ENCODE data around the gene TMA7B.
"Not testable (repeated sequence)": the region's sequence is repeated elsewhere in the genome, so short reads cannot be mapped to it uniquely, and the experiment has no call there.

Gene TMA7B

DNA sequence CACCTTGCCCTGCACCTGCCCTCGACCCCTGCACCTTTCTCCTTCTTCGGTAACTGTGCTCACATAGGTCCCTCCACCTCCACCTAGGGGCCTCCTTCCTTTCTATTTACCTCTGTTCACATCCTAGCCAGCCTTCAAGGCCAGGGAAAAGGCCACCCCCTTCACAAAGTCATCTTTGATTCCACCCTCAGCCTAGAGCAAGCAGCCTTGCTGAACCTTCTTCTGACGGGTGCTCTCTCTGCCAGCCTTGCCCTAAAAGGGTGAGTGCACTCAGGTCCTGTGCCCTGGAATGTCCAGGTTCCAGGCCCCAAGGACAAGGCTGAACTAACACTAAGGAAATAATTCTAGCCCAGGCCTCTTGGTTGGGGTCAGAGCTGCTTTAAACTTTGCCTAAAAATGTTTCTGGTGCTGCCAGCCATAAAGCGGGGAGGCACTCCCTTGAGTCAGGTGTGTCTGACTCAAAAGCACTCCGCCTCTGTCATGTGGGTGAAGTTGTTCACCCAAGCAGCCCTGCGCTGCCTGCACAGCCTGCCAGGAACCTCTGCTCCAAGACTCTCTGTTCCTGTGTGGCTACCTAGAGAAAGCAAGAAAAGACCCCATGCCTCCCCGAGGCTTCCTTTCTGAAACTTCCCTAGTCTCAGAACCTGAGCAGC, 25.3 kb downstream of the TMA7B start:
- in situ Hi-C loops (cut with MboI; ENCODE audit: low sequenced_read_pairs, unreplicated experiment): no loop called here
- TF ChIP-seq, protein P1, sequence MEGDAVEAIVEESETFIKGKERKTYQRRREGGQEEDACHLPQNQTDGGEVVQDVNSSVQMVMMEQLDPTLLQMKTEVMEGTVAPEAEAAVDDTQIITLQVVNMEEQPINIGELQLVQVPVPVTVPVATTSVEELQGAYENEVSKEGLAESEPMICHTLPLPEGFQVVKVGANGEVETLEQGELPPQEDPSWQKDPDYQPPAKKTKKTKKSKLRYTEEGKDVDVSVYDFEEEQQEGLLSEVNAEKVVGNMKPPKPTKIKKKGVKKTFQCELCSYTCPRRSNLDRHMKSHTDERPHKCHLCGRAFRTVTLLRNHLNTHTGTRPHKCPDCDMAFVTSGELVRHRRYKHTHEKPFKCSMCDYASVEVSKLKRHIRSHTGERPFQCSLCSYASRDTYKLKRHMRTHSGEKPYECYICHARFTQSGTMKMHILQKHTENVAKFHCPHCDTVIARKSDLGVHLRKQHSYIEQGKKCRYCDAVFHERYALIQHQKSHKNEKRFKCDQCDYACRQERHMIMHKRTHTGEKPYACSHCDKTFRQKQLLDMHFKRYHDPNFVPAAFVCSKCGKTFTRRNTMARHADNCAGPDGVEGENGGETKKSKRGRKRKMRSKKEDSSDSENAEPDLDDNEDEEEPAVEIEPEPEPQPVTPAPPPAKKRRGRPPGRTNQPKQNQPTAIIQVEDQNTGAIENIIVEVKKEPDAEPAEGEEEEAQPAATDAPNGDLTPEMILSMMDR (IDR thresholded peaks at IDR 0.05; ENCODE audit: borderline replicate concordance, control extremely low read depth, extremely low read depth, insufficient read depth, missing control alignments): no peak
- DNase-seq (ENCODE audit: low spot score): no peak

DNA sequence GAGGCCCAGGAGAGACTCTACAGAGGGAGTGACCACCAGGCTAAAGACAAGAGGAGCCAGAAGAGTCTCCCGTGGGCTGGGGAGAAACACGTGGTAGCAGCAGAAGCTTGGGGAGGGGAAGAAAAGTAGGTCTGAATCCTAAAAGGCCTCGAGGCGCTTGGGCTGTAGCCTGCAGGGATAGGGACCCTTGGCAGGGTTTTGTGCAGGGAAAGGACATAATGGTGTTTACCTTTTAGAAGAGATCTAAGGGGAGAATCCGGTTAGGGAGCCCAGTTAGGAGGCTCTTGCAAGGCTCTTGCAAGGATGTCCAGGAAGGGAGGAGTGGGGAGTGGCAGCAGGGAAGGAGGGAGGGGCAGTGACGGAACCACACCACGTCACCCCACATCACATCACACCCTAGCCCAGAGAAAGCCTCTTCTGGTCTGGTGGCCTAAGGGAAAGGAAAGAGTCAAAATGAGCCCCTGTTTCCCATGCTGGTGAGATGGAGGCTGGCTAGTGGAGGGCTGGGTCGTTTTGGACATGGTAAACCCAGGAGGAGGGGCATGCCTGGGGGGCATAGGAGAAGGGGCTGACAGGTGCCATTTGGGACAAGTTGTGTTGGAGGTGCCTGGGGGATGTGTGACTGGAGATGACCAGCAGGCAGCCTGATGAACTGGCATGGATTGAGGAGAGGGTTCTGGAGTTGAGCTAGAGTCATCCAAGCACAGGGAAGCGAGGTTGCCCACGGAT, 28.4 kb downstream of the TMA7B start:
- TF ChIP-seq, protein P1 (IDR thresholded peaks at IDR 0.05; ENCODE audit: borderline replicate concordance, control extremely low read depth, extremely low read depth, insufficient read depth, missing control alignments): no peak
- in situ Hi-C loops (cut with MboI; ENCODE audit: low sequenced_read_pairs, unreplicated experiment): no loop called here
- DNase-seq (ENCODE audit: low spot score): no peak

DNA sequence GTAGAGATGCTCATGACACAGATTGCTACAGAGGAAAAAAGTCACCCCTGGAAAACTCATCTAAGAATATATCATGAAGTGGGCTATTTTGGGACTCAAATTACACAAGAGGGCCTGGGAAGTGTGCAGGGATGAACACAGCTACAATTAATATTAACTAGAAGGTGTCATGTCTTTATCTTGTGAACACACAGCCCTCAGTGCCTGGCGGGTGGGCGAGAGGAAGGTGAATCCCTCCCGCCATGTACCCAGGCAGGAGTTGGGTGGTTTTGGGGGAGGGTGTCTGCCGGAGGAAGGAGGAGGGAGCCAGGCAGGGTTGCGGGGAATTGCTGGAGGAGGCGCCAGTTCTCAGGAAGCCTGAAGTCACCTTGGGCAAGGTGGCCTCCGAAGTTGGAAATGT, 29.4 kb downstream of the TMA7B start:
- no peak for DNase-seq (ENCODE audit: low spot score)
- in situ Hi-C loops (cut with MboI; ENCODE audit: low sequenced_read_pairs, unreplicated experiment): no loop called here
- TF ChIP-seq, protein P1 (IDR thresholded peaks at IDR 0.05; ENCODE audit: borderline replicate concordance, control extremely low read depth, extremely low read depth, insufficient read depth, missing control alignments): no peak

DNA sequence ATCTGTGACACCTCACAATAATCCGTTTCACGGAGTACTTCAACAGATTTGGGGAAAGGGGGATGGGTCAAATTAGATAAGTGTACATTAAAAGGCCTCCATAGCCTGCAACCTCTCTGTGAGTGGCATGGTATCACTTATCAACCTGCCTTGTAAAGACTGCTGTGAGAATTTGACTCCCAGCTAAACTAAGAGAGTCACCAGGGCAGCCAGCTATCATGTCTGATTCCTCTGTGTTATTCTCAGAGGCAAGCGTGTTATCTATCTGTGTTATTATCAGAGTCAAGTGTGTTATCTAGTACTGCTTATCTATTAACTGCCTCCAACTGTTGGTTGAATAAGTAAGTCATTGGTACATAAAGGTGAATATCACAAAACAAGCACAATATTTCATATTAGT, 30.5 kb downstream of the TMA7B start:
- TF ChIP-seq, protein P1 (IDR thresholded peaks at IDR 0.05; ENCODE audit: borderline replicate concordance, control extremely low read depth, extremely low read depth, insufficient read depth, missing control alignments): no peak
- in situ Hi-C loops (cut with MboI; ENCODE audit: low sequenced_read_pairs, unreplicated experiment): no loop called here
- no peak for DNase-seq (ENCODE audit: low spot score)

DNA sequence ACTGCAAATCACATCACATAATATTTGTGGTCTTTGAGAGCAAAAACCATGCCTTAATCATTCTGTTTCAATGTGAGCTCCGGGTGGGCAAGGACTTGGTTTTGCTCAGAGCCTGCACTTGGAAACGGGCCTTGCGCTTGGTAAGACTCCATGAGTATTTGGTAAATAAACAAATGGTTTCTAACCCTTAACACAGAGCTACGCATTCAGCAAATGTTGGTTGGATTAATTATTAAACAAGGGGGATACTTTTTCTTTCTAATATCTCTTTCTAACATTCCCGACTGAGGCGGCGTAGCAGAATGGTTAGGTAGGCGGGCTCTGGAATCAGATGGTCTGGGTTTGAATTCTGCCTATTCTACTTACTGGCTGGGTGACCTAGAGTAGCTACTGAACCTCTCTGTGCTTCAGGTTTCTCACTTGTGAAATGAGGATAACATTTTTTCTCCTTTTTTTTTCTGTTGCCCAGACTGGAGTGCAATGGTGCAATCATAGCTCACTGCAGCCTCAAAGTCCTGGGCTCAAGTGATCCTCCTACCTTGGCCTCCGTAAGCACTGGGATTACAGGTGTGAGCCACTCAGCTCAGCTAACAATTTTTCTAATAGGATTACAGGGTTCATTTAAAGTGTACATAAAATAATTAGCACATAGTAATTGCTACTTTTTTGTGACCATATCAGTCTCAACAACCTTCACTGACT, 31.1 kb downstream of the TMA7B start:
- no peak for DNase-seq (ENCODE audit: low spot score)
- TF ChIP-seq, protein P1 (IDR thresholded peaks at IDR 0.05; ENCODE audit: borderline replicate concordance, control extremely low read depth, extremely low read depth, insufficient read depth, missing control alignments): no peak
- in situ Hi-C loops (cut with MboI; ENCODE audit: low sequenced_read_pairs, unreplicated experiment): no loop called here

DNA sequence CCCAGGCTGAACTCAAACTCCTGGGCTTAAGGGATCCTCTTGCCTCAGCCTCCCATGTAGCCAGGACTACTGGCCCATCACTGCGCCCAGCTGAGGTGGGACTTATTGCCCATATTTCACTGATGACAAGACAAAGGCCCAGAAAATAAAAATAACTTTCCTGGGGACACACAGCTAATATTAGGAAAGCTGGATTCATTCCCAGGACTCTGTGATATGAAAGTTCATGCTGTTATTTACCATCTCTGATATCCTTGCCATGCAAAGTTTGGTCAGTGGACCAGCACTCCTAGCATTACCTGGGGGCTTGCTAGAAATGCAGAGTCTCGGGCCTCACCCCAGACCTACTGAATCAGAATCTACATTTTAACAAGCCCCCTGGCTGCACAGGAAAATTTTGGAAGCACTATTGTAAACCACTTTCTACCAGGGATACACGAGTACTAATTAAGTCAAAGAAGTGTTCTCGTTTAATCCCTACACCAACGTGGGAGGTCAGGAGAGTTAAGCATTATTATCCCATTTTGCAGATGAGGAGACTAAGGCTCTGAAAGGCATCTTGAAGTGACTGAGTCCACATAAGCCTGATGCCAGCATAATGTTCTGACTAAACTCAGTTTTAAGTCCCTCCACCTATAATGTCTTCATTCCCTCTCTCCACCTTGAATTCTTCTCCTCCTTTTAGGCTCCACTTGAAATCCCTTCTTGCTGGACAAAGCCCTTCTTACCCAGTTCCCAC, 32.1 kb downstream of the TMA7B start:
- in situ Hi-C loops (cut with MboI; ENCODE audit: low sequenced_read_pairs, unreplicated experiment): no loop called here
- DNase-seq (ENCODE audit: low spot score): no peak
- TF ChIP-seq, protein P1 (IDR thresholded peaks at IDR 0.05; ENCODE audit: borderline replicate concordance, control extremely low read depth, extremely low read depth, insufficient read depth, missing control alignments): no peak

DNA sequence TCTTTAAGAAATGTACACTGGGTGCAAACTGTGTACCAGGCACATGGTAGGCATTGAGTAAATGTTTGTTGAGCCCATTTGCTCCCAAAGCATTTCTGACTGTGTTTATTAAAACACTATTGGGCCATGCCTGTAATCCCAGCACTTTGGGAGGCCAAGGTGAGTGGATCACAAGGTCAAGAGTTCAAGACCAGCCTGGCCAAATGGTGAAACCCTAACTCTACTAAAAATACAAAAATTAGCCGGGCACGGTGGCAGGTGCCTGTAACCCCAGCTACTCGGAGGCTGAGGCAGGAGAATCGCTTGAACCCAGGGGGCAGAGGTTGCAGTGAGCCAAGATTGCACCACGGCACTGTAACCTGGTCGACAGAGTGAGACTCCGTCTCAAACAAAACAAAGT, 32.7 kb downstream of the TMA7B start:
- DNase-seq (ENCODE audit: low spot score); in situ Hi-C loops (cut with MboI; ENCODE audit: low sequenced_read_pairs, unreplicated experiment): not testable (repeated sequence)
